Measurements from ENCODE around the gene CDC123. TPM values are rescaled to one million over a fixed set of nuclear protein-coding genes. Genes with fewer than 3 reads are reported as not detected.
"Not testable (repeated sequence)": the region's sequence is repeated elsewhere in the genome, so short reads cannot be mapped to it uniquely, and the experiment has no call there.

The CDC123 gene
- 158 and 193 TPM in 2 replicates for total RNA-seq

- peak; percentile 69 to 89 for DNase-seq (ENCODE audit: low read depth in 2 of 2)
Measured at GRCh38 chr10:12195603-12196506, at the start of gene CDC123, which contains the start of gene NUDT5. Gene CDC123, plus strand, starts transcription at chr10:12196188. Its CDS starts 58 bp downstream, at chr10:12196246. Gene NUDT5, minus strand, starts transcription at chr10:12195891. Its CDS starts 9,600 bp downstream, at chr10:12186291.

GRCh38 chr10:12150163-12150562 is 45.8 kb upstream of the CDC123 start:
- DNase-seq (ENCODE audit: low read depth in 2 of 2): no peak

- no peak for DNase-seq (ENCODE audit: low read depth in 2 of 2)
Measured at GRCh38 chr10:12154516-12154915, 41.5 kb upstream of the CDC123 start.

- DNase-seq (ENCODE audit: low read depth in 2 of 2): no peak
Measured at GRCh38 chr10:12156367-12157123, 39.4 kb upstream of the CDC123 start.

GRCh38 chr10:12158111-12158510 is 37.9 kb upstream of the CDC123 start:
- DNase-seq (ENCODE audit: low read depth in 2 of 2): no peak

GRCh38 chr10:12160664-12161063 is 35.3 kb upstream of the CDC123 start:
- no peak for DNase-seq (ENCODE audit: low read depth in 2 of 2)

- no peak for DNase-seq (ENCODE audit: low read depth in 2 of 2)
Measured at GRCh38 chr10:12162927-12163326, 33.1 kb upstream of the CDC123 start.

- DNase-seq (ENCODE audit: low read depth in 2 of 2): no peak
Measured at GRCh38 chr10:12164085-12164484, 31.9 kb upstream of the CDC123 start.

- no peak for DNase-seq (ENCODE audit: low read depth in 2 of 2)
Measured at GRCh38 chr10:12165036-12165435, 31.0 kb upstream of the CDC123 start.

- no peak for DNase-seq (ENCODE audit: low read depth in 2 of 2)
Measured at GRCh38 chr10:12165999-12166775, 29.8 kb upstream of the CDC123 start.

GRCh38 chr10:12171512-12171911 is 24.5 kb upstream of the CDC123 start:
- not testable (repeated sequence) for DNase-seq (ENCODE audit: low read depth in 2 of 2)

- no peak for DNase-seq (ENCODE audit: low read depth in 2 of 2)
Measured at GRCh38 chr10:12177642-12178041, 18.3 kb upstream of the CDC123 start.

- DNase-seq (ENCODE audit: low read depth in 2 of 2): no peak
Measured at GRCh38 chr10:12179606-12180170, 16.3 kb upstream of the CDC123 start.

GRCh38 chr10:12180221-12180974 is 15.6 kb upstream of the CDC123 start:
- DNase-seq (ENCODE audit: low read depth in 2 of 2): no peak

GRCh38 chr10:12181065-12181775 is 14.8 kb upstream of the CDC123 start:
- DNase-seq (ENCODE audit: low read depth in 2 of 2): peak in 1 of 2 donors; percentile 16

- DNase-seq (ENCODE audit: low read depth in 2 of 2): no peak
Measured at GRCh38 chr10:12184165-12184564, 11.8 kb upstream of the CDC123 start.

- peak; percentile 48 to 73 for DNase-seq (ENCODE audit: low read depth in 2 of 2)
Measured at GRCh38 chr10:12186323-12186722, 9.7 kb upstream of the CDC123 start.

- peak in 1 of 2 donors; percentile 17 for DNase-seq (ENCODE audit: low read depth in 2 of 2)
Measured at GRCh38 chr10:12187321-12187905, 8.6 kb upstream of the CDC123 start.

- DNase-seq (ENCODE audit: low read depth in 2 of 2): no peak
Measured at GRCh38 chr10:12188656-12189055, 7.3 kb upstream of the CDC123 start.
